CD4-positive, alpha-beta T cell treated with Interleukin-17A for 4 hours (primary cell): ENCODE data around the gene CD2AP.
A peak's percentile ranks its signal among the peaks of the same experiment; 100 is the strongest.
"Not testable (repeated sequence)": the region's sequence is repeated elsewhere in the genome, so short reads cannot be mapped to it uniquely, and the experiment has no call there.

ENCODE experiments used
- DNase-seq: peaks from one replicate; pipeline ENCODE4 v3.0.0-alpha.2; 2020; ENCODE audit warnings: mixed read lengths

CD2AP gene

GRCh38 chr6:47477497-47478232, at the start of gene CD2AP:
Gene CD2AP (plus strand): TSS chr6:47477789. CDS start chr6:47478245, 456 bp downstream.
- peak; percentile 94 for DNase-seq

- no peak for DNase-seq
These were observed 49.3 kb upstream of the CD2AP start for GRCh38 chr6:47428288-47428687.

GRCh38 chr6:47428746-47429664, 48.6 kb upstream of the CD2AP start:
- no peak for DNase-seq

- DNase-seq: no peak
These were observed 43.0 kb upstream of the CD2AP start for GRCh38 chr6:47434372-47435253.

GRCh38 chr6:47435254-47435612, 42.4 kb upstream of the CD2AP start:
- DNase-seq: no peak

- DNase-seq: no peak
These were observed 40.0 kb upstream of the CD2AP start for GRCh38 chr6:47437592-47437991.

- no peak for DNase-seq
These were observed 38.9 kb upstream of the CD2AP start for GRCh38 chr6:47438481-47439347.

GRCh38 chr6:47439348-47439668, 38.3 kb upstream of the CD2AP start:
- no peak for DNase-seq

GRCh38 chr6:47440719-47441118, 36.9 kb upstream of the CD2AP start:
- no peak for DNase-seq

- not testable (repeated sequence) for DNase-seq
These were observed 32.6 kb upstream of the CD2AP start for GRCh38 chr6:47444964-47445363.

- DNase-seq: no peak
These were observed 30.8 kb upstream of the CD2AP start for GRCh38 chr6:47446669-47447330.

- DNase-seq: no peak
These were observed 29.9 kb upstream of the CD2AP start for GRCh38 chr6:47447722-47448121.

- no peak for DNase-seq
These were observed 26.4 kb upstream of the CD2AP start for GRCh38 chr6:47451162-47451561.

GRCh38 chr6:47452899-47453298, 24.7 kb upstream of the CD2AP start:
- DNase-seq: no peak

GRCh38 chr6:47453372-47453936, 24.1 kb upstream of the CD2AP start:
- no peak for DNase-seq

GRCh38 chr6:47454713-47455396, 22.7 kb upstream of the CD2AP start:
- DNase-seq: no peak

GRCh38 chr6:47455533-47456209, 21.9 kb upstream of the CD2AP start:
- DNase-seq: no peak

- no peak for DNase-seq
These were observed 21.0 kb upstream of the CD2AP start for GRCh38 chr6:47456536-47456975.

- DNase-seq: no peak
These were observed 20.2 kb upstream of the CD2AP start for GRCh38 chr6:47457370-47457769.

GRCh38 chr6:47464052-47464451, 13.5 kb upstream of the CD2AP start:
- no peak for DNase-seq
